GM20000 (cell line): Measurements from ENCODE around the gene PCDH15.

ENCODE experiments used
- DNase-seq: peaks from one replicate; pipeline ENCODE4 v3.0.0; 2012; ENCODE audit warnings: low spot score
- TF ChIP-seq, protein P1 (sequence below): IDR thresholded peaks from 2 replicates; pipeline ENCODE4 v1.5.1; 2012; ENCODE audit warnings: mild to moderate bottlenecking, control low read depth; ENCODE audit errors: extremely low read depth, missing control alignments

The PCDH15 gene

GRCh38 chr10:54613162-54613561 lies 187.9 kb downstream of the PCDH15 start:
- no peak for DNase-seq
- TF ChIP-seq, protein P1, sequence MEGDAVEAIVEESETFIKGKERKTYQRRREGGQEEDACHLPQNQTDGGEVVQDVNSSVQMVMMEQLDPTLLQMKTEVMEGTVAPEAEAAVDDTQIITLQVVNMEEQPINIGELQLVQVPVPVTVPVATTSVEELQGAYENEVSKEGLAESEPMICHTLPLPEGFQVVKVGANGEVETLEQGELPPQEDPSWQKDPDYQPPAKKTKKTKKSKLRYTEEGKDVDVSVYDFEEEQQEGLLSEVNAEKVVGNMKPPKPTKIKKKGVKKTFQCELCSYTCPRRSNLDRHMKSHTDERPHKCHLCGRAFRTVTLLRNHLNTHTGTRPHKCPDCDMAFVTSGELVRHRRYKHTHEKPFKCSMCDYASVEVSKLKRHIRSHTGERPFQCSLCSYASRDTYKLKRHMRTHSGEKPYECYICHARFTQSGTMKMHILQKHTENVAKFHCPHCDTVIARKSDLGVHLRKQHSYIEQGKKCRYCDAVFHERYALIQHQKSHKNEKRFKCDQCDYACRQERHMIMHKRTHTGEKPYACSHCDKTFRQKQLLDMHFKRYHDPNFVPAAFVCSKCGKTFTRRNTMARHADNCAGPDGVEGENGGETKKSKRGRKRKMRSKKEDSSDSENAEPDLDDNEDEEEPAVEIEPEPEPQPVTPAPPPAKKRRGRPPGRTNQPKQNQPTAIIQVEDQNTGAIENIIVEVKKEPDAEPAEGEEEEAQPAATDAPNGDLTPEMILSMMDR, result no peak

GRCh38 chr10:54609423-54609822 lies 191.6 kb downstream of the PCDH15 start:
- DNase-seq, result no peak
- TF ChIP-seq, protein P1, result no peak

DNA sequence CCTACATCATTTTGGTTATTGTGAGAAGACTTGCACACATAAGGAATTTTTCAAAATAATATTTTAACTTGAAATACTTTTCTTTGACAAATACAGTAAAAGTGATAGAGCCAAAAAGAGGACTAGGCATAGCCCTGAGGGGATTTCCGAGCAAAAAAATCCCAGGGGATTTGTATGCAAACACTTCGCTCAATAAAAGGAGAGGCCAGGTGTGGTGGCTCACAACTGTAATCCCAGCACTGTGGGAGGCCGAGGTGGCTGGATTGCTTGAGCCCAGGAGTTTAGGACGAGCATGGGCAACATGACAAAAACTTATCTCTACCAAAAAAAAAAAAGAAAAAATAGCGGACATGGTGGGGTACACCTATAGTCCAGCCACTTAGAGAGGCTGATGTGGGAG lies 193.0 kb downstream of the PCDH15 start:
- TF ChIP-seq, protein P1, result no peak
- no peak for DNase-seq

DNA sequence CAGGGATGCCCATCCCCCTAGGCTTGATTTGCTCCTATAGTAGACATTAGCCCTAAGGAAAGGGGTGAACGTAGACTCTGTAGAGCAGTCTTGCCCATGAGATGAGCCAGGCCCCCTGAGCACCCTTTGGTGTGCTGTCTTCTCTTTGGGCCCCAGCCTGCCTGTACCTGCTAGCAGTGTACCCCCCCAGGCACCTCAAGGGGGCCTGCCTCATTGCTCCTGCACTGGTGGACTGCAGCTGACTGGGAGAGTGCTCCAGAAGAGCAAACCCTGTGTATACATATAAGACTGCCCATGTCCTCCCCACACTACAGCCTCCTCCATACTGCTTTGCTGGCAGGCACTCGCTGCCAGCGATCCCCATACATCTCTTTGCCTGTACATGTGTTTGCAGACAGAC lies 206.7 kb downstream of the PCDH15 start:
- TF ChIP-seq, protein P1, result no peak
- DNase-seq, result no peak

DNA sequence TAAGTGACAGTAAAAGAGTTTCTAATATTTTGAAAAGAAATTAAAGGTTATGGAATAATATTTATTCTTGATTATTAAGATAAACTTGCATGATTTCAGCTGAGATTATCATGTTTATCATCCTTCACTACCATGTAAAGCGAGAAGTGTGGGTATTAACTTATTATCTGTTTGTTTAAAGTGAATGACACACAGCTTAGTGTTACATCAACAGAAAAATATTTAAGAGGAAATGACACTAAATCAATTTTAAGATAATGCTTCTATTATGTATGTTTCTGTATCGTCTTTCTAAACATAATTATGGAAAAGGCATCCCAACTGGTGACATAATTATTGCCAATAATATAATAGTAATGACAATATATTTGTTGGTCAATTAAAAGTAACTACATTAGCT lies 213.1 kb downstream of the PCDH15 start:
- TF ChIP-seq, protein P1, result no peak
- no peak for DNase-seq

DNA sequence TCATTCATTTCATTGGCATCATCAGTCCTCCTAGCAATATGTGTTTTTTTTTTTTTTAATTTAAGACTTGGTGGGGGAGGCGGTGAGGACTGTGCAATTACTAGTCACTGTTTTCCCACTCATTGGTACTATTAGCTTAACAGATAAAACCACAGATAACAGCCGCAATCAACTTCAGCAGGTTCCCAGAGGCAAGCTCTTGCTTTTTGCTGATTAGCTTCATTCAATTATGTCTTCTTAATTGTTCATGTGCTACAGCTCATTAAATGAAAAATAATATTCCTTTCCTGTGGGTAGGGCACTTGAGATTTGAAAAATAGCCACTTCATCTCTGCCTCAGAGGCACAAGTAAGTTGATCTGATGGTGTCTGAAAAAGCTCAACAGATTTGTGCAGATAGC lies 215.5 kb downstream of the PCDH15 start:
- DNase-seq, result no peak
- TF ChIP-seq, protein P1, result no peak

GRCh38 chr10:54577682-54578081 lies 223.3 kb downstream of the PCDH15 start:
- TF ChIP-seq, protein P1, result no peak
- no peak for DNase-seq
